ENCODE measurements around the gene TCEA3. TPM values are rescaled to one million over a fixed set of nuclear protein-coding genes. Genes with fewer than 3 reads are reported as not detected.

The TCEA3 gene
- total RNA-seq, 4 donors from 2014 or later = 64.6 to 125 (median 104) TPM

DNA sequence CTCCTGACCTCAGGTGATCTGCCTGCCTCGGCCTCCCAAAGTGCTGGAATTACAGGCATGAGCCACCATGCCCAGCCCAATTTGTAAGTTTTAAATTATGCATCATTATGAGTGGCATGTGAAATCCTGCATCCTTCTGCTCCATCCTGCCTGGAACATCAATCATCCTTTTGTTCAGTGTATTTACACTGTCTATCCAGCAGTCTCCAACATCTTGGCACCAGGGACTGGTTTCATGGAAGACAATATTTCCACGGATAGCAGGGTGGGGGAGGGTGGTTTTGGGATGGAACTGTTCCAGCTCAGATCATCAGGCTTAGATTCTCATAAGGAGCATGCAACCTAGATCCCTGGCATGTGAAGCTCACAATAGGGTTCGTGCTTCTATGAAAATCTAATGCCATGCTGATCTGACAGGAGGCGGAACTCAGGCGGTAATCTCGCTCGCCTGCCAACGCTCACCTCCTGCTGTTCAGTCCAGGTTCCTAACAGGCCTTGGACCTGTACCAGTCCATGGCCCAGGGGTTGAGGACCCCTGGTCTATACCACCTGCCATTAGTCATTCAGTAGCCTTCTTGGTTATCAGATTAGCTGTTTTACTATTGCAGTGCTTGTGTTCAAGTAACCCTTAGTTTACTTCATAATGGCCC is 22.2 kb upstream of the TCEA3 start:
- H3K27ac ChIP-seq = no peak overlapping the region

DNA sequence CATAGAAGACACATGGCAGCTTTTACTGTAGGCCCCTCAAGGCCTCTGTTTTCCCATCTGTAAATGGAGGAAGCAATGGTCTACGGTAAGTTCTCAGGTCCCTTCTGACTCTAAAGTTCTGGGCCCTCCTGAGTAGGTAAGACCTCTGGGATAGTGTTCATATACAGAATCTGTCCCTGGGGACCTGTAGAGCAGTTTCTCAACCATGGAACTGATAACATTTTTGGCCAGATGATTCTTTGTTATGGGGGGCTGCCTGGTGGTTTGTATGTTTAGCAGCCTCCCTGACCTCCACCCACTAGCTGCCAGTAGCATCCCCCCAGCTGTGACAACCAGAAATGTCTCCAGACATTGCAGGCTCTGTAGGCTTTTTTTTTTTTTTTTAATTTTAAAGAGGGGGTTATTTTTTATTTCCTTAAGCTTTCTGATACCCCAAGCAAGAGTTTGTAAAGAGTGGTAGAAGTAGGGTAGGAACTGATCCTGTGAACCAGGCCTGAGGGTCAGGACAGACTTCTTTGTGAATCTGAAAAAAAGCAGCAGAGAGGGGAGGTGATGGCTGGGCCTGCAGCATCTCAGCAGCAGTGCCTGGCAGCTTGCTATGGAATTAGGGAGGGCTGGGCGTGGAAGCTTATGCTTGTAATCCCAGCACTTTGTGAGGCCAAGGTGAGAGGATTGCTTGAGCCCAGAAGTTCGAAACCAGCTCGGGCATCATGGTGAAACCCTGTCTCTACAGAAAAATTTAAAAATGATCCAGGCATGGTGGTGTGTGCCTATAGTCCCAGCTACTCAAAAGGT is 20.2 kb upstream of the TCEA3 start:
- no peak overlapping the region for H3K27ac ChIP-seq

More for the DNA sequence above, 22.2 kb upstream of the TCEA3 start:
- H3K36me3 ChIP-seq = no peaks in the 10 kb centered on the region
- no peak for DNase-seq
- no peak overlapping the region for H3K4me3 ChIP-seq
- H3K27me3 ChIP-seq = no peaks in the 10 kb centered on the region
- no peak for TF ChIP-seq POLR2A (IDR thresholded peaks at IDR 0.05)
- TF ChIP-seq CTCF (IDR thresholded peaks at IDR 0.05) = no peak
- H3K9me3 ChIP-seq = no peaks in the 10 kb centered on the region
- H3K4me1 ChIP-seq = peaks cover 0 to 12% (median 0%) of the 10 kb centered on the region in 4 donors

GRCh38 chr1:23444104-23444533 is 19.6 kb upstream of the TCEA3 start:
- H3K27me3 ChIP-seq = no peaks in the 10 kb centered on the region
- no peaks in the 10 kb centered on the region for H3K36me3 ChIP-seq
- no peak overlapping the region for H3K4me3 ChIP-seq
- H3K27ac ChIP-seq = peak overlapping the region in 1 of 4 donors; percentile 13
- H3K4me1 ChIP-seq = no peaks in the 10 kb centered on the region
- DNase-seq = peak in 2 of 3 donors; percentile 26 to 81
- no peaks in the 10 kb centered on the region for H3K9me3 ChIP-seq
- TF ChIP-seq CTCF (IDR thresholded peaks at IDR 0.05) (no peak), POLR2A (IDR thresholded peaks at IDR 0.05) (no peak)

More for the DNA sequence above, 20.2 kb upstream of the TCEA3 start:
- Histone ChIP-seq H3K4me3 (no peak overlapping the region), H3K27me3 (no peaks in the 10 kb centered on the region), H3K36me3 (no peaks in the 10 kb centered on the region), H3K4me1 (no peaks in the 10 kb centered on the region), H3K9me3 (no peaks in the 10 kb centered on the region)
- TF ChIP-seq POLR2A (IDR thresholded peaks at IDR 0.05) (no peak), CTCF (IDR thresholded peaks at IDR 0.05) (no peak)
- no peak for DNase-seq

- H3K27ac ChIP-seq = no peak overlapping the region
- H3K27me3 ChIP-seq = no peaks in the 10 kb centered on the region
- no peak for TF ChIP-seq POLR2A (IDR thresholded peaks at IDR 0.05)
- TF ChIP-seq CTCF (IDR thresholded peaks at IDR 0.05) = no peak
- no peaks in the 10 kb centered on the region for H3K36me3 ChIP-seq
- no peak for DNase-seq
- no peaks in the 10 kb centered on the region for H3K9me3 ChIP-seq
- H3K4me1 ChIP-seq = no peaks in the 10 kb centered on the region
- no peak overlapping the region for H3K4me3 ChIP-seq
Observed at GRCh38 chr1:23442751-23443150, 18.2 kb upstream of the TCEA3 start.

DNA sequence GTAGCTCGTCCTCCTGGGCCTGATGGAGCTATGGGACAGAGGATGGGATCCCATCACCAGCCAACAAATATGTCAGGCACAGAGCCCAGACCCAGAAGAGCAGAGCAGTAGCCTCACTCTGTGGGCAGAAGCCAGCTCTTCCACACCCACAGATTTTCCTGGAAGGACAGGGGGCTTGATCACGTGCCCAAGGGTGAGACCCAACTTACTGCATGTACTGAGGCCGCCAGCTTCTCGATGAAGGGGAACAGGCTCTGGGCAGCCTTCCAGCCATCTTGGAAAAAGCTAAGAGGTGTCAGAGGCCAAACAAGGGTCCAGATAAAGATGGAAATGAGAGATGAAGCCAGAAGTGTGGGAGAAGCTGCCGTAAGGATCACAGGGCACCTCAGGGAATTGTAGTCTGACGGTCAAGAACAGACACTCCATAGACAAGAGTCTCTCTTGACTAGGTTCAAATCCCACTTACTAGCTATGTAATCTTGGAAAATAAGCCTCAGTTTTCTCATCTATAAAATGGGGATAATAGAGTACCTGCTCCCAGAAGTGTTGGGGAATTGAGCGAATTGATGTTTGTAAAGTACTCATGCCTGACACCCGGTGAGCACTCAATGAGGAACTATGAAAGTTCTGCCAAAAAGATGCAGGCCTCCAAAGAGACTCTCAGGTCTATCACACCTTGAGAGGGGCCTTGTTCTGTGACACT is 17.0 kb upstream of the TCEA3 start:
- H3K27me3 ChIP-seq = no peaks in the 10 kb centered on the region
- H3K9me3 ChIP-seq = no peaks in the 10 kb centered on the region
- H3K4me3 ChIP-seq = no peak overlapping the region
- TF ChIP-seq CTCF (IDR thresholded peaks at IDR 0.05) (no peak), POLR2A (IDR thresholded peaks at IDR 0.05) (no peak)
- DNase-seq = no peak
- no peaks in the 10 kb centered on the region for H3K36me3 ChIP-seq
- peaks cover 0 to 4% (median 0%) of the 10 kb centered on the region in 4 donors for H3K4me1 ChIP-seq
- no peak overlapping the region for H3K27ac ChIP-seq
